NCI-H82 treated with DMSO at 0.1 percent for 48 hours (cell line): Measurements from ENCODE around the gene STAC2.
"Not testable (repeated sequence)": the region's sequence is repeated elsewhere in the genome, so short reads cannot be mapped to it uniquely, and the experiment has no call there.

ENCODE experiments used
- DNase-seq: peaks from one replicate; lab custom pipeline; 2025; ENCODE audit not compliant: unreplicated experiment; lab: John Stamatoyannopoulos, UW

The STAC2 gene

GRCh38 chr17:39225308-39225958 is at the start of gene STAC2:
TSS of gene STAC2 (minus strand) at chr17:39225945. CDS start at chr17:39225502, 443 bp downstream.
- no peak for DNase-seq

GRCh38 chr17:39271546-39271945 is 45.8 kb upstream of the STAC2 start:
- DNase-seq, result no peak

- DNase-seq, result no peak
Measured at GRCh38 chr17:39270923-39271322, 45.2 kb upstream of the STAC2 start.

- no peak for DNase-seq
Measured at GRCh38 chr17:39264119-39264518, 38.4 kb upstream of the STAC2 start.

- DNase-seq, result peak; percentile 15
Measured at GRCh38 chr17:39261286-39261685, 35.5 kb upstream of the STAC2 start.

GRCh38 chr17:39252788-39253460 is 27.2 kb upstream of the STAC2 start:
- DNase-seq, result no peak

- no peak for DNase-seq
Measured at GRCh38 chr17:39251997-39252396, 26.3 kb upstream of the STAC2 start.

- DNase-seq, result not testable (repeated sequence)
Measured at GRCh38 chr17:39250076-39250475, 24.3 kb upstream of the STAC2 start.

- no peak for DNase-seq
Measured at GRCh38 chr17:39246274-39246673, 20.5 kb upstream of the STAC2 start.

GRCh38 chr17:39244600-39245570 is 19.1 kb upstream of the STAC2 start:
- DNase-seq, result peak; percentile 50

- no peak for DNase-seq
Measured at GRCh38 chr17:39244016-39244599, 18.4 kb upstream of the STAC2 start.

- DNase-seq, result no peak
Measured at GRCh38 chr17:39243155-39243554, 17.4 kb upstream of the STAC2 start.

- DNase-seq, result no peak
Measured at GRCh38 chr17:39240631-39241030, 14.9 kb upstream of the STAC2 start.

- DNase-seq, result no peak
Measured at GRCh38 chr17:39239640-39240314, 14.0 kb upstream of the STAC2 start.

- DNase-seq, result no peak
Measured at GRCh38 chr17:39238311-39238972, 12.7 kb upstream of the STAC2 start.

- DNase-seq, result no peak
Measured at GRCh38 chr17:39237586-39237985, 11.8 kb upstream of the STAC2 start.

GRCh38 chr17:39236981-39237441 is 11.3 kb upstream of the STAC2 start:
- DNase-seq, result no peak

- no peak for DNase-seq
Measured at GRCh38 chr17:39236450-39236927, 10.7 kb upstream of the STAC2 start.

- peak; percentile 97 for DNase-seq
Measured at GRCh38 chr17:39235555-39236449, 10.1 kb upstream of the STAC2 start.
